HTERT RPE-1 (cell line): Measurements from ENCODE around the gene CERS3.

Experiments
- in situ Hi-C: fragments of 300-500 bp; cut with MboI; formaldehyde crosslinking; loops from 4 replicates; pipeline ENCODE4 v1.14.3; 2020; ENCODE audit warnings: low sequenced_read_pairs

The CERS3 gene

GRCh38 chr15:100385300-100386050 lies 143.3 kb downstream of the CERS3 start:
- in situ Hi-C loops, result no loop called here

DNA sequence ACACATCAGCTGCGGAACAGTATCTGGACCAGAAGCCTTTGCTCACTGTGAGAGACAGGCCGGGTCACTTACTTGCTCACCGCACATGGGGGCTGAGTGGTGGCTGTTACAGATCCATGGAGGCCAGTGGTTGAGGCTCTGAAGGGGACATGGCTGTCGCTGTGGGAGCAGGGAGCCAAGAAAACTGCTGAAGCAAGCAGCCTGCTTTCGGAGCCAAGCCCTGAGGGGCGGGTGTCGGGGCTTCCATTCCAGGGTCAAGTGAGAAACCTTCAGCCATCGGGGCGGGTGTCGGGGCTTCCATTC lies 144.7 kb downstream of the CERS3 start:
- in situ Hi-C loops, result no loop called here

DNA sequence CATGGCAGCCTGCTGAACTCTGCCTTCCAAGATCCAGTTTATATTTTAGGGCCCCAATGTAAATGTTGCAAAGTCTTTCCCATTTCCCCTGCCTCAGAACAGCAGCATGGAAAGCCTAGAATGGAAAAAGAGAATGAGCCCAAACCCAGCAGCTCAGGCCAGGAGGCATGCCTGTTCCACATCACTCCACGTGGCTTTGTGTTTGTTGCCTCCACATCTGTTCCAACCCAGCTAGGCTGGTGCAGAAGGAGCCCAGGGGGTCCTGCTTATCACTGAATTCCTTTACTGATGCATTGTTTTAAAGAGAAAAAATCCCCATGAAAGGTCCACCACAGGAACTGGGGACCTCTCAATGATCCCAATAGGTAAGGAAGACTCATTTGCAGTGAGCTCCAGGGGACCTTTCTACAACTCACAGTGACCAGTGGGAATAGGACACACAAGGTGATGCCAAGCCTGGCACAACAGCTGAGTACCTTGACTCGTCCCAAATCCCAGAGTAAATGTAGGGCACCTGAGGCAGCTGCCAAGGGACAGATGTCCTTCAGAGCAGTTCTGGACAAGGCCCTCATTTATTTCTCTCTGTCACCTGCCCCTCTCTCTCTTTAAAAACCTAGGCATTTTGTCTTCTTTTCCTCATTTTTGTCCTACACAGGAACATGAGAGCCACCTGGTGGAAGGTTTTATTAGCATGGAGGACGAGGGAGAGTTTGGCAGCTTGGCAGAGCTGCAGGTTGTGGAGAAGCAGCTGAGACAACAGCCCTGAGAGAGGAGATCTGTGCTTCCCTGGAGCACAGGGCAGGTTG lies 145.2 kb downstream of the CERS3 start:
- in situ Hi-C loops, result no loop called here

DNA sequence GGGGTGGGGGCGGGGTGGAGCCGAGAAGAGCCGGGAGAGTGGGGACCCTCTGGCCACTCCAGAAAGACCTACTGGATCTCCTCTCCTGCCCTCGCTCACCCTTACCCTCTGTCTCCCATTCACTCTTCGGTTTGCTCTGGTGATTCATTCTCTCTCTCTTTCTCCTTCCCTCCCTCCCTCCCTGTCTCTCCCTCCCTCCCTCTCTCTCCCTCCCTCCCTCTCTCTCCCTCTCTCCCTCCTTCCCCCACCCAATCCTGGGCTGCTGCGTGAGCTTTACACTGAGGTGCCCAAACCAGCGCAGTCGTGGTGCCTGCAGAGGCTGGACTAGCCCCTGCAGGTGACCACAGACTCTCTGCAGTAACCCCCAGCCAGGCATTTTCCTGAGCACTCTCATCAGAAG lies 154.8 kb downstream of the CERS3 start:
- in situ Hi-C loops, result no loop called here

DNA sequence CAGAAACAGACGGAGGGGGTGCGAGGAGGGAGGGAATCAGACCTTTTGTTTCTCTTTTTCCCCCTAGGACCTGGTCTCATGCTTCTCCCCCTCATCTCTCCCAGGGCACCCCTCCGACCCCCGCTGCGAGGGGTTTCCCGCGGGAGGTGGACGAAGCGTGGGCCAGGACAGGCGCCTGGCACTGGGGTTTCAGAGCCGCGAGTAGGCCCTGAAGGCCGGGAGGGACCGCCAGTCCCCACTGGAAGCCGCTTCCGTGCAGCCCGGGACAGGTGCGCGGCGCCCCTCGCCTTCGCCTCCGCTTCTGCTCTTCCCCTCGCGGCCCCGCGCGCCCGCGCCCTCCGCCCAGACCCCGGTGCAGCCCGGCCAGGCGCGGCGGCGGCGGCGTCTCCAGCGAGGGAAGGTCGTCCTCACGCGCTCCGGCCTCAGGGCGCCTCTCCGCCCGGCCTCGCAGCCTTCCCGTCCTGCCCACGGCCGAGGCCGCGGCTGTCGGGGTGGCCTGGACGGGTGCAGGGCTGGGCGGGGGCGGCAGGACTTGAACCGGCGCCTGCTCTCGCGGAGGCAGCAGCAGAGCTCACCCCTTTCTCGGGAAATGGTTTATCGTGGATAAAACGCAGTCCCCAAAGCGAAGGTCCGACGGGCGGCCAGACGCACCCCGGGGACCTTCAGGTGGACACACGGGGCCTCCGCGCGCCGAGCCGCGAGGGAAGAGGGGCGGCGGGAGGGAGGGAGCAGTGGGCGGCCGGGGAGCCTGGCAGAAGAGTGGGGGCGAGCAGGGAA lies 155.4 kb downstream of the CERS3 start:
- in situ Hi-C loops, result no loop called here

GRCh38 chr15:100372739-100373119 lies 156.0 kb downstream of the CERS3 start:
- in situ Hi-C loops, result no loop called here

- in situ Hi-C loops, result no loop called here
Observed at GRCh38 chr15:100355342-100355741, 173.4 kb downstream of the CERS3 start.

DNA sequence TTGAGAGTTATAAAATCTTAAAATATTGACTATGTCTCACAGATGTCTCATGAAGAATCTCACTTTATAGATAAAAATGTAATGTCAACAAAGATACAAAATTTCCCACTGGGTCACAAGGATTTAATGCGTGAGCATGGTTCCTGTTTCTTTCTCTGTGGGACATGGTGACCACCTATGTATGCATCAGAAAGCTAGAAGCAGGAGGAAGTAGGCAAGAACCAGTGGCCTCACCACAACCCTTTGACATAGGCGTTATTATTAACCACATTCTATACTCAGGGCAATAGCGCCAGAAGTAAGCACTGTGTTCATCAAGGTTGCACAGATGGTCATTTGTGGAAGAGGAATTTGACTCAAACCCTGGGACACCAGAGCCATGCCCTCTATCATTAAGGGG lies 175.3 kb downstream of the CERS3 start:
- in situ Hi-C loops, result no loop called here

GRCh38 chr15:100350434-100351226 lies 178.1 kb downstream of the CERS3 start:
- in situ Hi-C loops, result no loop called here
